GM20000 (cell line): ENCODE results near the gene PLCL2.

Experiments
- DNase-seq: peaks from one replicate; pipeline ENCODE4 v3.0.0; 2012; ENCODE audit warnings: low spot score
- CTCF ChIP-seq: IDR thresholded peaks from 2 replicates; pipeline ENCODE4 v1.5.1; 2012; ENCODE audit warnings: mild to moderate bottlenecking, control low read depth; ENCODE audit errors: extremely low read depth, missing control alignments

Gene PLCL2

GRCh38 chr3:17030438-17030837 lies 145.7 kb downstream of the PLCL2 start:
- no peak for DNase-seq

DNA sequence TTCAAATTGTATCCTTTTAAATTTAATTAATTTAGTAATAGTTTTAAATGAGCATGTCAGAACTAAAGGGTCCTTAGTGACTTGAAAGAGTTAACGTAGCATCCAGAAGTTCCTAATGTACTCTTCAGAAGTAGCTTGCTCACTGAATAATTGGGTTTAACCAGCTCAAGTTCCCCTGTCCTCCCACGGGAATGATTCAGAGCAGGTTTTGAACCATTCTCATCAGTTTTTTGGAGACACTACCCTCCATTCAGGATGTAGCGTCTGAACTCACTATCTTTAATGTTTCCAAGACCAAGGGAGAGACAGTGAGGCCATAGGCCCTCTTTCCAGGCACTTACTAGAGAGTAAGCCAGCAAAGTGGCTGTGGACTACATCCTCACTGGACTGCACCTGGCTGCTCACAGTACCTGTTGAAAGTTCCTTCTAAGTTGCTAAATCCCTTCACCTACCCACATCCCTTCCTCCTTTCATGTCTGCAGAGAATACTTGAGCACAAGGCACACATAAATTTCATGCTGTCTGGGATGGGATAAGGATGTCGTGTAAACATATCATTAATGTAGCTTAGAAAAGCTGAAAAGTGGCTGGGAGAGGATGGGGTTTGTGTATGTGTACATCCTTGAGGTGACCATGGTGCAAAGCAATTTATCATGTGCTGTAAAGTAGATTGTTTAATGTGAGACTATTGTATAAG lies 146.3 kb downstream of the PLCL2 start:
- DNase-seq: no peak
- TF ChIP-seq CTCF: no peak

More at GRCh38 chr3:17030438-17030837, 145.7 kb downstream of the PLCL2 start:
- TF ChIP-seq CTCF: no peak

DNA sequence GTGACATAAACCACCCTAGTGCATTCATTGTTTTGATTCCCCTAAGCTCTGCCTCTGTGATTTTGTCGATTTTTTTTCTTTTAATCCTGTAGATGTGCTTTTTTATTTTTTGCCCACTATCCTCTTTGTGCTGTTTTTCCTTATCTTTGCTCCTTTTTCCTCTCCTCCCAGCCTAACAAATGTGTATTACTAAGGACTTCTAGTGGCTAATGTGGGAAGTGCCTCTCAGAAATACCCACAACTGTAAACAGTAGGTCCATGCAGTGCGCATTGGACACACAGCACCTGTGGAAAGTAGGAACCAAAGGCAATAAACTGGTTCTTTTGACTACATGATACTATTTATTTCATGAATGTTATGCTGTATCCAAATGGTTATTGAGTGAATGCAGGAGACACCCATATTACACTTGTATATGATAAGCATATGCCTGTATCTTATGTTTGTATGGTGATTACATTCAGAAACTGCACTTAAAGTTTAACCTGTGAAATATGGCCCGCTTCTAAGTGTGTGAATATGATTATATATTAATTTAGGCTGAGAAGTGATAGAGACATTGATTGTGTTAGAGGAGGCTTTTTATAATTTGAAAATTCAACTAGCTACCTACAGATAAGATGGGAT lies 147.8 kb downstream of the PLCL2 start:
- TF ChIP-seq CTCF: peak; percentile 55
- no peak for DNase-seq

- DNase-seq: no peak
- no peak for TF ChIP-seq CTCF
These were observed 148.9 kb downstream of the PLCL2 start for GRCh38 chr3:17033516-17034168.

- DNase-seq: no peak
- TF ChIP-seq CTCF: no peak
These were observed 150.3 kb downstream of the PLCL2 start for GRCh38 chr3:17035033-17035432.

- TF ChIP-seq CTCF: no peak
- no peak for DNase-seq
These were observed 151.2 kb downstream of the PLCL2 start for GRCh38 chr3:17035966-17036365.

GRCh38 chr3:17038141-17038540 lies 153.4 kb downstream of the PLCL2 start:
- TF ChIP-seq CTCF: no peak
- DNase-seq: no peak
